ENCODE results near the gene NEURL3.

- TF ChIP-seq, protein P1, sequence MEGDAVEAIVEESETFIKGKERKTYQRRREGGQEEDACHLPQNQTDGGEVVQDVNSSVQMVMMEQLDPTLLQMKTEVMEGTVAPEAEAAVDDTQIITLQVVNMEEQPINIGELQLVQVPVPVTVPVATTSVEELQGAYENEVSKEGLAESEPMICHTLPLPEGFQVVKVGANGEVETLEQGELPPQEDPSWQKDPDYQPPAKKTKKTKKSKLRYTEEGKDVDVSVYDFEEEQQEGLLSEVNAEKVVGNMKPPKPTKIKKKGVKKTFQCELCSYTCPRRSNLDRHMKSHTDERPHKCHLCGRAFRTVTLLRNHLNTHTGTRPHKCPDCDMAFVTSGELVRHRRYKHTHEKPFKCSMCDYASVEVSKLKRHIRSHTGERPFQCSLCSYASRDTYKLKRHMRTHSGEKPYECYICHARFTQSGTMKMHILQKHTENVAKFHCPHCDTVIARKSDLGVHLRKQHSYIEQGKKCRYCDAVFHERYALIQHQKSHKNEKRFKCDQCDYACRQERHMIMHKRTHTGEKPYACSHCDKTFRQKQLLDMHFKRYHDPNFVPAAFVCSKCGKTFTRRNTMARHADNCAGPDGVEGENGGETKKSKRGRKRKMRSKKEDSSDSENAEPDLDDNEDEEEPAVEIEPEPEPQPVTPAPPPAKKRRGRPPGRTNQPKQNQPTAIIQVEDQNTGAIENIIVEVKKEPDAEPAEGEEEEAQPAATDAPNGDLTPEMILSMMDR (IDR thresholded peaks at IDR 0.05): no peak
- TF ChIP-seq EP300 (IDR thresholded peaks at IDR 0.05) (no peak), POLR2A (IDR thresholded peaks at IDR 0.05) (no peak), POLR2AphosphoS5 (IDR thresholded peaks at IDR 0.05) (no peak)
These were observed 41.1 kb downstream of the NEURL3 start for GRCh38 chr2:96464061-96464460.

Measured in gastroesophageal sphincter (tissue), 3 donors.